HG02642 (cell line): ENCODE data around the gene EPC2.
"Not testable (repeated sequence)": the region's sequence is repeated elsewhere in the genome, so short reads cannot be mapped to it uniquely, and the experiment has no call there.

Source experiments
- ATAC-seq: cut with Tn5 transposase; IDR thresholded peaks from one replicate; pipeline ENCODE4 v1.9.1; 2021; ENCODE audit warnings: mild to moderate bottlenecking; ENCODE audit not compliant: unreplicated experiment, poor library complexity

The EPC2 gene

GRCh38 chr2:148634749-148635148 is 9.8 kb upstream of the EPC2 start:
- no peak for ATAC-seq

DNA sequence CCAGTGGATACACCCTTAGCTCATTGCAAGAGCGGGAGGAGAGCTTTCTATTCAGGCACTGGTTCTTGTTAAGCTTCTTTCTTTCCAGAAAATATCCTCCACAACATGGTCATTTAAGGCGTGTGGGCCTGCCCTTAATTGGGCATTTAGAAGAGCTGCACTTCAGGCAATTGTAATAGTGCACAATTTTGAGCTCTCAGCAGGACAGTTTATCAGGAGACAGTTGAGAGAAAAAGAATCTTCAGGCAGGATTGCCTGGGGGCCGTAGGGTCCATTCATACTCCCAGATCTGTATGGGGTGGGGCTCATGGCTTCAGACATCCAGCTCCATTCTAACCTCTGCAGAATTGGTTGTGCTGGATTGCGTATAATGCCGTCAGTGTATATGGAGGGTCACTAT is 6.0 kb upstream of the EPC2 start:
- ATAC-seq, result no peak

GRCh38 chr2:148640767-148641166 is 3.8 kb upstream of the EPC2 start:
- no peak for ATAC-seq

- no peak for ATAC-seq
Measured at GRCh38 chr2:148642112-148642744, 2.3 kb upstream of the EPC2 start.

DNA sequence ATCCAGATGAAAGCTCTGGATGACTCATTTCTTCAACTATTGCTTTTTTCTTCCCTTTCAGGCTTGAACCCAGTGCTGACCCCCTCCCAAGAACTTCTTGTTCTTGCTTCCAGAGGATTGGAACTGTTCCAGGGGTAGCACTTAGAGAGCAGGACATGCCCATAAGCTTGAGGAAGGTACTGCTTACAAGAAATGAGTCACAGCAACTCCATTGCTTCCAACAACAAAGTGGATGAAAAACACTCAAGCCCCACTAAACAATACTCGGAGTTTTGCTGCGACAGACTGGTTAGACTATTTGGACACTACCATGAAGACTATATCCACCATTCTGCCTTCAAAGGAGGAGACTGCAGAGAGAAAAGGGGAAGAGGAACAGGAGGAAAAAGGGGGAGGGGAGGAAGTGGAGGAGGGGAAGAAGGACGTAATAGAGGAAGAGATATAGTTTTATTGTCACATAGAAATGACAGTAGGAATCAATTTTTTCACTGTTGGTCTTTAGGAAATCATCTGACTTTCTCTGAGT is 1.6 kb upstream of the EPC2 start:
- no peak for ATAC-seq

DNA sequence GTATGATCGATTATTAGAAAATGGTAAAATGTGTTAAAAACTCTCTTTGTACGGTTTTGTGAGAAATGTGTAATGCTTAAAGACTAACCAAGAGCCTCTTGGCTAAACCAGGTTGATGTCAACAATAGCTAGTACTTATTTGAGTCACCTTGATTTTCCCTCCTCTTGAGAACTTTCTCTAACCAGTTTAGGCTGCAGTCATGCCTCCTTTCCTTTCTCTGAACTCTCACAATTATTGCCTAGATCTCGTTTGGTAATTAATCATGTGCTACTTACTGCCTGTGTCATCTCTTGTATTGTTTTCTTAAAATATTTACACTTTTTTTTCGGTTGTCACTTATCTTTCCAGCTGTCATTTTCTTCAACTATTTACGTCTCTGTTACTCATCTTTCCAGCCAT is 1.1 kb upstream of the EPC2 start:
- ATAC-seq, result peak; percentile 16

DNA sequence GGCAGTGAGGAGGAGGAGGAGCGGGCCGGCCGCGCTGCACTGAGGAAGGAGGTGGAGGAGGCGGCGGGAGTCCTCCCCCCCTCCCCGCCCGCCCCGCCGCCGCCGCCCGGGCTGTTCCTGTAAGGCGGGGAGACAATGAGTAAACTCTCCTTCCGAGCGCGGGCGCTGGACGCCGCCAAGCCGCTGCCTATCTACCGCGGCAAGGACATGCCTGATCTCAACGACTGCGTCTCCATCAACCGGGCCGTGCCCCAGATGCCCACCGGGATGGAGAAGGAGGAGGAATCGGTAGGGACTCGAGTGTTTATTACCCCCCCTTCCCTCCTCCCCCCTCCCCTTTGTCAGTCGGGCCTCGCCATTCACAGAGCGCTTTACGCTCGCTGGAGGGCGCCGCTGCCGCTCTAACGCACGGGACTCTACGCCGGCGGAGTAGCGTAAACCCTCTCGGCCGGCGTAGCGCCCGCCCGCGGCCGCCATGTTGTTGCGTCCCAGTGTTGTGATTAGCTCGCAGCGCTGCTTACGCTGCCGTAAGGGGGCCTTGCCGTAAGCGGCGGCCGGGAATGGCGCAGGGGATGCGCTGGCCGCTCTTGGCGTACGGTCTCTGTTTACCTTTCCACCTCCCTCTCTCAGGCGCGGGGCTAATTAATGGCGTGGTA is 460 bp downstream of the EPC2 start:
- peak; percentile 63 for ATAC-seq

DNA sequence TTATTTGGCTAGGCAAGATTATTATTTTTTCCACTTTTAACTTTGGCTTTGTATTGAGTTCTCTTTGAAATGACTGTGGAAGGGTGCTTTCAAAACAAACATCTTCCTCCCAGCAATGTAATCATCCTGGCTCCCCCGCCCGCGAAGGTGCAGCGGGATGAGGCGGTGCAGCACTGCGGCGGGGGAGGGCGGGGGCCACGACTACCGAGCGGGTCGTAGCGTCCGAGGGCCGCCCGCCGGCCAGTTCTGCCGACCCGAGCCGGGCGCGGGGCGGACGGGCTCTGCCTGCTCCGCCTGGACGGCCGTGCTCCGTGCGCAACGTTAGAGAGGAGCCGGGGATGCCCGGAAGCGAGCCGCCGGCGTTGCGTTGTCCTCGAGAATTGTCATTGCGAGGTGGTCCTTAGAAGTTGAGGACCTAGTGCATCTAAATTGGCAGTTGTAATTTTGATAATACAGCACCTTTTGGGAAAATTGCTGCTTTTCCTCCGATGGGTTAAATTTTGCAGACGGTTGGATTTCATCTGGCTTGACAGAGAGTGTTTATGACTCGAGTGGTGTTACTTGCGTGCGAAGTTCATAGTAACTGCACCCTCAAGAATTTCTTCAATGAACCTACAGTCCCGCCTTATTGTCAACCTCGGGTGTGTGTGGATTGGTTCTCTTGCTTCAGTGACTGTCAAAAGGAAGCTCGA is 1.1 kb downstream of the EPC2 start:
- ATAC-seq, result peak; percentile 35

DNA sequence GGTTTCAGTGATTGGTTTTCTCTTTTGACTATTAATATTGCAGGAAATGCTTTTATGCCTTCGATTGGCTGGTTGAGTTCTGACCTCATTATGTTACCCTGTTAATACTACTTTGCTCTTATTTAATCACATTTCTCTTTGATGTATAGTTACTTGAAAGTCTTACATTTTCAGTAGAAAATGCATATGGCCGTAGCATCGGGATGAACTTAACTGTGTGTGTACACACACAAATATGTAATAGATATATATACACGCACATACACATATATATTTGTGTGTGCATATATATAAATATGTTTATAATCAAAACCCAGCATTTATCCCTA is 1.6 kb downstream of the EPC2 start:
- ATAC-seq, result no peak

GRCh38 chr2:148647711-148648110 is 3.2 kb downstream of the EPC2 start:
- not testable (repeated sequence) for ATAC-seq

GRCh38 chr2:148649936-148650335 is 5.4 kb downstream of the EPC2 start:
- no peak for ATAC-seq

DNA sequence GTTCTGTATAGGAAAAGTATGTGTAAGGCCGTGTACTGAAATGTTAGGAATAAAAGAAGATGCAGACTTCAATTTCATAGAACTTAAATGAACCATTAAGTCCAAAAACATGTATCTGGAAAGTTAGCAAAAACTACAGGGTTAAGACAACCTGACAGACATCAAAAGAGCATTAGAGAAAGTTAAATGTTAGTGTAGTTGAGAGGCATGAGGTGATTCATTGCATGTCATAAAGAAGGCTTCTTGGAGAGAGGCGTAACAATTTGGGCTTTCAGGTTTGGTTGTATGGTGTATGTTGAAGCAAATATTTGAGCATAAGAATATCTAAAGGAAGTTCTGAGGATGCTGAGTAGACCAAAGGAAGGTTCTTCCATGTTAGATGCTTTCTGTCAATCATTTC is 6.3 kb downstream of the EPC2 start:
- ATAC-seq, result no peak

DNA sequence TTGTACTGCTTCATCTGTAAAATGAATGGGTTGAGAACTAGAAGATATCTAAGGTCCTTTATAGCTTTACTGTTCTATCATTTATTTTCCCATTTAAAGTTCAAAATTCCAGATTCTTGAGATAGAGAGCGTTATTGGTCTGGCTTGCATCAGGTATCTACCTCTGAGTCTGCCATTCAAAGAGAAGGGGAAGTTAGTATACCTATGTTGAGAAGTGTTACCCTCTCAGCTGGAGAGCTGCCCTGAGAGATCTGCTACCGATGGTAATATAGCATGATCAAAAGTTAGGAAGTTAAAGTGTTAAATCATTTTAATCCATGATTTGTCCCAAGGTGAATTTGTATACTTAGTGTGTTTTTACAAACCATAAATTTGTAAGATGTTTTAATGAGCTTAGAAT is 7.4 kb downstream of the EPC2 start:
- ATAC-seq, result no peak

- peak; percentile 95 for ATAC-seq
Measured at GRCh38 chr2:148653437-148653836, 8.9 kb downstream of the EPC2 start.

DNA sequence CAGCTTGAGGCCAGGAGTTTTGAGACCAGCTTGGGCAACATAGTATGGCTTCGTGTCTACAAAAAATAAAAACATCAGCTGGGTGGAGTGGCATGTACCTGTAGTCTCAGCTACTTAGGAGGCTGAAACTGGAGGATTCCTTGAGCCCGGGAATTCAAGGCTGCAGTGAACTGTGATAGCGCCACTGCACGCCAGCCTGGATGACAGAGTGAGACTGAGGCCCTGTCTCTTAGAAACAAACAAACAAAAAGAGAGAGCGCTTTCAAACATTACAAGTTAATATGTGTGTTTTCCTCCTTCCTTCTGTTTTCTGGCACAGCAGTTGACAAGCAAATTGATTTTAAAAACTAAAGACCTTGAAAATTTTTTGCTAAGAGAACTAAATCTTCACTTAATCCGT is 9.9 kb downstream of the EPC2 start:
- ATAC-seq, result no peak

DNA sequence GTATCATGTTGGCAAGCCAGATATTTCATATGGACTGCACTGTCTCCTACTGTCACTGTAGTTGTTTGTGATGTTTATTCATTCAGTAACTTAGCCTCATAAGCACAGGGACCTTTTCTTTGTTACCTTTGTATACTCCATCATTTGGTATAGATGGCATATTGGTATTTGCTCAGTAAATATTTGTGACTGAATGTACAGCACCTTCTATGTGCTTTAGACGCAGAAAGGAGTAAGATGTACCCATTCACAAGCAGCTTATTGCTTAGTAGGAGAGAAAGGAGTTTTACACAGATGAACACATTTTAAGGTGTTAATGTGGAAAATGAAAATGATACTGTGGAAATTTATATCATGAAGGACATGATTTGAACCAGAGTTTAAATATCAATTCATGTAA is 12.0 kb downstream of the EPC2 start:
- no peak for ATAC-seq

GRCh38 chr2:148658807-148659722 is 14.5 kb downstream of the EPC2 start:
- peak; percentile 96 for ATAC-seq

DNA sequence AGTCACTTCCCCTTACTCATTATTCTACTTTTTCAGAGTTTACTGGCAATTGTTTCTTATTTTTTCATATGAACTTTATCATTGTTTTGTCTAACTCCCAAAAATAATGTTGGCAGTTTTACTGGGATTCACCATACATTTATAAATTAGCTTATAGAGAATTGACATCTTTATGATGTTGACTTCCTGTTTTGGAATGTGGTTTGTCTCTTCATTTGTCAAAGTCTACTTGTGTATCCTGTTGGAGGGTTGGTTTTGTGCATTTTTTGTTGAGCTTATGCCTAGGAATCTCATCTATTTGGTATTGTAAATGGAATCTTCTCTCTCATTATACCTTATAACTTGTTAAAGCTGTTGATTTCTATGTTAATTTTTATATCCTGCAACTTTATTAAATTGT is 16.4 kb downstream of the EPC2 start:
- ATAC-seq, result no peak

DNA sequence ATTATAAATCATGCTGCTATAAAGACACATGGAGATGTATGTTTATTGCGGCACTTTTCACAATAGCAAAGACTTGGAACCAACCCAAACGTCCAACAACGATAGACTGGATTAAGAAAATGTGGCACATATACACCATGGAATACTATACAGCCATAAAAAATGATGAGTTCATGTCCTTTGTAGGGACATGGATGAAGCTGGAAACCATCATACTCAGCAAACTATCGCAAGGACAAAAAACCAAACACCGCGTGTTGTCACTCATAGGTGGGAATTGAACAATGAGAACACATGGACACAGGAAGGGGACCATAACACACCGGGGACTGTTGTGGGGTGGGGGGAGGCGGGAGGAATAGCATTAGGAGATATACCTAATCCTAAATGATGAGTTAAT is 17.8 kb downstream of the EPC2 start:
- ATAC-seq, result not testable (repeated sequence)

- ATAC-seq, result no peak
Measured at GRCh38 chr2:148664229-148664628, 19.7 kb downstream of the EPC2 start.

- no peak for ATAC-seq
Measured at GRCh38 chr2:148666555-148666954, 22.0 kb downstream of the EPC2 start.
